Measurements from ENCODE around the gene MDM4. TPM values are rescaled to one million over a fixed set of nuclear protein-coding genes. Genes with fewer than 3 reads are reported as not detected.

The MDM4 gene, protein sequence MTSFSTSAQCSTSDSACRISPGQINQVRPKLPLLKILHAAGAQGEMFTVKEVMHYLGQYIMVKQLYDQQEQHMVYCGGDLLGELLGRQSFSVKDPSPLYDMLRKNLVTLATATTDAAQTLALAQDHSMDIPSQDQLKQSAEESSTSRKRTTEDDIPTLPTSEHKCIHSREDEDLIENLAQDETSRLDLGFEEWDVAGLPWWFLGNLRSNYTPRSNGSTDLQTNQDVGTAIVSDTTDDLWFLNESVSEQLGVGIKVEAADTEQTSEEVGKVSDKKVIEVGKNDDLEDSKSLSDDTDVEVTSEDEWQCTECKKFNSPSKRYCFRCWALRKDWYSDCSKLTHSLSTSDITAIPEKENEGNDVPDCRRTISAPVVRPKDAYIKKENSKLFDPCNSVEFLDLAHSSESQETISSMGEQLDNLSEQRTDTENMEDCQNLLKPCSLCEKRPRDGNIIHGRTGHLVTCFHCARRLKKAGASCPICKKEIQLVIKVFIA
- total RNA-seq (54.4 TPM), polyA plus RNA-seq (41.0 TPM)
- long read RNA-seq, donor 1: 0 reads
- long read RNA-seq, donor 2, full-length matches to known transcripts: 9 of 31 reads
- long read RNA-seq, donor 2, partial matches to known transcripts: 22 of 31 reads
- long read RNA-seq, donor 2, other reads (novel, unspliced or antisense): 0 of 31 reads
- long read RNA-seq, donor 3, full-length matches to known transcripts: 6 of 6 reads
- long read RNA-seq, donor 3, partial matches to known transcripts: 0 of 6 reads
- long read RNA-seq, donor 3, other reads (novel, unspliced or antisense): 0 of 6 reads
- long read RNA-seq, donor 4, full-length matches to known transcripts: 2 of 2 reads
- long read RNA-seq, donor 4, partial matches to known transcripts: 0 of 2 reads
- long read RNA-seq, donor 4, other reads (novel, unspliced or antisense): 0 of 2 reads
- long read RNA-seq, donor 5, full-length matches to known transcripts: 6 of 72 reads
- long read RNA-seq, donor 5, partial matches to known transcripts: 66 of 72 reads
- long read RNA-seq, donor 5, other reads (novel, unspliced or antisense): 0 of 72 reads
- long read RNA-seq, donor 6, full-length matches to known transcripts: 6 of 6 reads
- long read RNA-seq, donor 6, partial matches to known transcripts: 0 of 6 reads
- long read RNA-seq, donor 6, other reads (novel, unspliced or antisense): 0 of 6 reads
- long read RNA-seq, donor 7, full-length matches to known transcripts: 2 of 2 reads
- long read RNA-seq, donor 7, partial matches to known transcripts: 0 of 2 reads
- long read RNA-seq, donor 7, other reads (novel, unspliced or antisense): 0 of 2 reads
- long read RNA-seq, donor 8, full-length matches to known transcripts: 2 of 2 reads
- long read RNA-seq, donor 8, partial matches to known transcripts: 0 of 2 reads
- long read RNA-seq, donor 8, other reads (novel, unspliced or antisense): 0 of 2 reads
- long read RNA-seq, donor 9, full-length matches to known transcripts: 6 of 18 reads
- long read RNA-seq, donor 9, partial matches to known transcripts: 5 of 18 reads
- long read RNA-seq, donor 9, other reads (novel, unspliced or antisense): 7 of 18 reads
- long read RNA-seq, donor 10, full-length matches to known transcripts: 1 of 1 reads
- long read RNA-seq, donor 10, partial matches to known transcripts: 0 of 1 reads
- long read RNA-seq, donor 10, other reads (novel, unspliced or antisense): 0 of 1 reads

DNA sequence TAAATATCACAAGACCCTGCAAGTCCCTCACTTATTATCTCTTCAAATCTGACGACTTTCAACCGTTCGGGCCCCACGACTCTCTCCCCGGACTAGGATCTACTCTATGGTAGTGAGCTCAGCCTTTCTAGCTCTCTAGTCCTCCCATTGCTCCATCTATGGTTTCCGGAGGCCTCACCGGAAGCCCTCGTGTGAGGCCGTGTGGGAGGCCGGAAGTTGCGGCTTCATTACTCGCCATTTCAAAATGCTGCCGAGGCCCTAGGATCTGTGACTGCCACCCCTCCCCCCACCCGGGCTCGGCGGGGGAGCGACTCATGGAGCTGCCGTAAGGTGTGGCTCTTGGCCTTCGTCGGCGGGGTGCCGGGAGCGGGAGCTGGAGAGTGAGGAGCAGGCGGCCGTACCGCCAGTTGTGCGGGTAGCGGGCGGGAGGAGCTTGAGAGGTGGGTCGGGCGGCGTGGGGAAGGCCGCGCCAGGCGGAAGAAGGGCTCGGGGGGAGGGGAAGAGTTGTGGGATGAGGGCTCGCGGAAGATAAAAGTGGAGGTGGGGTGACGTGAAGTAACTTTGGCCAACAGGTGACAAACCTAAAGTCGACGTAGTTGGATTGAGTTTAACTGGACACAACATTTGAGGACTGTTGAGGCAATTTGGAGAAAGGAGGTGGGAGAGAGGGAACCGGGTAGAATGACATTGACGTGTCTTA lies at the start of gene MDM4:
Gene MDM4, plus strand, starts transcription at position 227 of the 700 bp plus-strand sequence. CDS start 9,113 bp downstream, outside the sequence.
- WGBS: under 1% methylated on average over 43 of the region's 43 CpGs

DNA sequence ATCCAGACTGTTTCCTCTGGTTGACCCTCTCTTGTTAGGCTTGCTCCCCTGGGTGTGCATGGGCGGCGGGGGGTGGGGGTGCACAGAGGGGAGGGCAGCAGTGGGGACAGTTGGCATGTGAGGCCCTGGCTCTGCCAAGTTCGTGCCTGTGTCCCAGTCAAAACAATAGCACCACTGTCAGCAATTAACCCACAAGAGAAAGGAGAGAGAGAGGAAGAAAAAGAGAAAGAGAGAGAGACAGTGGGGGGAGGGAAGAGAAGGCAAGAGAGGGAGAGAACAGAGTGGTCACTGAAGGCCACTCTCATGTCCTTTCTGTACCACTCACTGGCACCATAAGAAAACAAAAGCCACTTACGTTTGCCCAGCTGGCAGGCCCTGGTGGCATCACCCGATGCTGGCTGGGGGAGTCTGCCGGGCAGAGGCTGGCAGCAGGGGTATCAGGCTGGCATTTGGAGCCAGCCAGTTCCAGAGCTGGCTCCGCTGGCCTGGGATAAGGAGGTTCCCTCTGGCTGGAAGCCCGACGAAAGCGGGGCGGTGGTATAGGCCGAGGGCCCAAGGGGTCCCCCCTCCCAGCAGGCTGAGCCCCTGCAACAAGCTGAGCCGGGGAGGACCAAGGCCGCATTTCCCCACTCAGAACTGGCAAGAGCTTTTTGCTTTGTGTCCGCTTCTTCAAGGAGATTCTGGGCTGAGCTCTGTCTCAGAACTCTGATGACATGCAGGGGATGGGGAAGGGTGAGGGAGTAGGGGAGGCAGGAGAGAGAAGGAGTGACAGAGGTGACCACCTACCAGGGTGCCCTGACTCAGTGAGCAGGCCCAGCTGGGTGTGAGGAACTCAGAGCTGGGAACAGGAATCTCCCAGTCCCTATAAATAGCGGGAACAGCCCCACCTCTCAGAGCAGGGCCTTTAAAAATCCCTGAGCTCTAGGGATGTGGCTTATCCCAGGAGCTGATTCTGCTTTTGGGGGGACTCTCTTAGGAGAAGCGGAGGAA lies 49.5 kb upstream of the MDM4 start:
- WGBS: 92% methylated on average over 17 of the region's 17 CpGs
- Histone ChIP-seq H3K9me3 (ENCODE audit: control insufficient read depth in 2 of 2, insufficient read depth in 1 of 2, low read length in 1 of 2) (no peaks in the 10 kb centered on the region), H3K27ac (ENCODE audit: low read depth in 1 of 2, low read length in 1 of 2) (no peak overlapping the region), H3K36me3 (ENCODE audit: control insufficient read depth in 2 of 2, insufficient read depth in 2 of 2, low read length in 1 of 2) (peaks cover 62 to 69% of the 10 kb centered on the region in 2 donors), H3K4me3 (ENCODE audit: low read length in 2 of 2) (no peak overlapping the region), H3K4me1 (ENCODE audit: control insufficient read depth in 2 of 2, insufficient read depth in 2 of 2, low read length in 2 of 2) (peaks cover 9 to 47% of the 10 kb centered on the region in 2 donors), H3K27me3 (ENCODE audit: control insufficient read depth in 2 of 2, insufficient read depth in 1 of 2, low read length in 1 of 2) (no peaks in the 10 kb centered on the region)
- no peak for DNase-seq (ENCODE audit: low read depth in 6 of 9, low spot score in 9 of 9)

More for the DNA sequence above, at the start of gene MDM4:
- H3K4me3 ChIP-seq (ENCODE audit: low read length in 2 of 2): peak within 1 kb of the TSS; percentile 76 to 92
- H3K27ac ChIP-seq (ENCODE audit: low read depth in 1 of 2, low read length in 1 of 2): peak within 1 kb of the TSS; percentile 99 to 100
- peaks cover 19 to 23% of the 10 kb centered on the region in 2 donors for H3K36me3 ChIP-seq (ENCODE audit: control insufficient read depth in 2 of 2, insufficient read depth in 2 of 2, low read length in 1 of 2)
- H3K27me3 ChIP-seq (ENCODE audit: control insufficient read depth in 2 of 2, insufficient read depth in 1 of 2, low read length in 1 of 2): no peaks in the 10 kb centered on the region
- peak; percentile 86 to 98 (median 92) for DNase-seq (ENCODE audit: low read depth in 6 of 9, low spot score in 9 of 9)
- peaks cover 2 to 21% of the 10 kb centered on the region in 2 donors for H3K9me3 ChIP-seq (ENCODE audit: control insufficient read depth in 2 of 2, insufficient read depth in 1 of 2, low read length in 1 of 2)
- peaks cover 29 to 80% of the 10 kb centered on the region in 2 donors for H3K4me1 ChIP-seq (ENCODE audit: control insufficient read depth in 2 of 2, insufficient read depth in 2 of 2, low read length in 2 of 2)

DNA sequence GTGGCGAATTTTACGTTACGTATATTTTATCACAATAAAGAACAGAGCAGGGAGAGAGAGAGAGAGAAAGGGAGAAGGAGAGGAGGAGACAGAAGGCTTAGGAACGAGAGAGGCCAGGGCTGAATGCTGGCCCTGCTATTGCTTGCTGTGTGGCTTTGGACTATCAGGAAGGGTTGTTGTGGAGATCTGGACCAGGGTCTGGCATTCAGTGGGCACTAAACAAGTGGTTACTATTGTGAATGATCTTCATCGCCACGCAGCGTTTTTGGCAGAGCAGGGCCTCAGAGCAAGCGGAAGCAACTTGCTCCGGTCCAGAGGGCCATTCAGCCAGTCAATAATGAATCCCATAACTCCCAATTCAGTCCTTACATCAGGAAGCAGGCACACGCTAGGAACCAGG lies 48.0 kb upstream of the MDM4 start:
- peaks cover 52 to 59% of the 10 kb centered on the region in 2 donors for H3K36me3 ChIP-seq (ENCODE audit: control insufficient read depth in 2 of 2, insufficient read depth in 2 of 2, low read length in 1 of 2)
- no peak for DNase-seq (ENCODE audit: low read depth in 6 of 9, low spot score in 9 of 9)

GRCh38 chr1:204468766-204469302 lies 47.4 kb upstream of the MDM4 start:
- Histone ChIP-seq H3K4me1 (ENCODE audit: control insufficient read depth in 2 of 2, insufficient read depth in 2 of 2, low read length in 2 of 2) (peaks cover 0 to 26% of the 10 kb centered on the region in 2 donors), H3K4me3 (ENCODE audit: low read length in 2 of 2) (no peak overlapping the region), H3K9me3 (ENCODE audit: control insufficient read depth in 2 of 2, insufficient read depth in 1 of 2, low read length in 1 of 2) (no peaks in the 10 kb centered on the region), H3K27me3 (ENCODE audit: control insufficient read depth in 2 of 2, insufficient read depth in 1 of 2, low read length in 1 of 2) (no peaks in the 10 kb centered on the region), H3K27ac (ENCODE audit: low read depth in 1 of 2, low read length in 1 of 2) (peak overlapping the region in 1 of 2 donors; percentile 31), H3K36me3 (ENCODE audit: control insufficient read depth in 2 of 2, insufficient read depth in 2 of 2, low read length in 1 of 2) (peaks cover 45 to 53% of the 10 kb centered on the region in 2 donors)
- DNase-seq (ENCODE audit: low read depth in 6 of 9, low spot score in 9 of 9): no peak
- WGBS: 93% methylated on average over 18 of the region's 18 CpGs

More for the DNA sequence above, 48.0 kb upstream of the MDM4 start:
- H3K4me3 ChIP-seq (ENCODE audit: low read length in 2 of 2): no peak overlapping the region
- H3K27ac ChIP-seq (ENCODE audit: low read depth in 1 of 2, low read length in 1 of 2): no peak overlapping the region
- H3K4me1 ChIP-seq (ENCODE audit: control insufficient read depth in 2 of 2, insufficient read depth in 2 of 2, low read length in 2 of 2): peaks cover 1 to 33% of the 10 kb centered on the region in 2 donors
- no peaks in the 10 kb centered on the region for H3K27me3 ChIP-seq (ENCODE audit: control insufficient read depth in 2 of 2, insufficient read depth in 1 of 2, low read length in 1 of 2)
- WGBS: 97% methylated on average over 10 of the region's 10 CpGs
- H3K9me3 ChIP-seq (ENCODE audit: control insufficient read depth in 2 of 2, insufficient read depth in 1 of 2, low read length in 1 of 2): no peaks in the 10 kb centered on the region

- DNase-seq (ENCODE audit: low read depth in 6 of 9, low spot score in 9 of 9): no peak
- H3K27me3 ChIP-seq (ENCODE audit: control insufficient read depth in 2 of 2, insufficient read depth in 1 of 2, low read length in 1 of 2): no peaks in the 10 kb centered on the region
- H3K9me3 ChIP-seq (ENCODE audit: control insufficient read depth in 2 of 2, insufficient read depth in 1 of 2, low read length in 1 of 2): no peaks in the 10 kb centered on the region
- H3K4me3 ChIP-seq (ENCODE audit: low read length in 2 of 2): no peak overlapping the region
- 96% methylated on average over 10 of the region's 10 CpGs for WGBS
- H3K4me1 ChIP-seq (ENCODE audit: control insufficient read depth in 2 of 2, insufficient read depth in 2 of 2, low read length in 2 of 2): peaks cover 0 to 22% of the 10 kb centered on the region in 2 donors
- peaks cover 41 to 50% of the 10 kb centered on the region in 2 donors for H3K36me3 ChIP-seq (ENCODE audit: control insufficient read depth in 2 of 2, insufficient read depth in 2 of 2, low read length in 1 of 2)
- peak overlapping the region in 1 of 2 donors; percentile 31 for H3K27ac ChIP-seq (ENCODE audit: low read depth in 1 of 2, low read length in 1 of 2)
Observed at GRCh38 chr1:204469304-204469703, 46.9 kb upstream of the MDM4 start.

DNA sequence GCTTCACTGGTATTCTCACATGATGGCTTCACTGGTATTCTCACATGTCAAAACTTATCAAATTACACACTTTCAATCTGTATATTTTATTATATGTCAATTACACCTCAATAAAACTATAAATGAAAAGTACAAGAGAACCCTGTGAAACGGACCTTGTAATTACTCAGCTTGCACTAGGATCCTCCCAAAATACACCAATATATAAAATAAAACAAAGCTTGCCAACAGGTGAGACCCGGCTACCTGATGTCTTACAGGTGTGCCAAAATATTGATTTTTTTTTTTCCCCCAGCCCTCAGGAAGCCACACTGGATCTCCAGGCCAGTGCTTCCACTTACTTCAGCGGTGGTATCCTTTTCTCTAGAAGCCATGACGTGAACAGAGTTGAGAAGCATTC lies 44.5 kb upstream of the MDM4 start:
- Histone ChIP-seq H3K4me1 (ENCODE audit: control insufficient read depth in 2 of 2, insufficient read depth in 2 of 2, low read length in 2 of 2) (peaks cover 0 to 9% of the 10 kb centered on the region in 2 donors), H3K4me3 (ENCODE audit: low read length in 2 of 2) (no peak overlapping the region), H3K36me3 (ENCODE audit: control insufficient read depth in 2 of 2, insufficient read depth in 2 of 2, low read length in 1 of 2) (peaks cover 27 to 30% of the 10 kb centered on the region in 2 donors), H3K27me3 (ENCODE audit: control insufficient read depth in 2 of 2, insufficient read depth in 1 of 2, low read length in 1 of 2) (no peaks in the 10 kb centered on the region), H3K9me3 (ENCODE audit: control insufficient read depth in 2 of 2, insufficient read depth in 1 of 2, low read length in 1 of 2) (no peaks in the 10 kb centered on the region), H3K27ac (ENCODE audit: low read depth in 1 of 2, low read length in 1 of 2) (no peak overlapping the region)
- DNase-seq (ENCODE audit: low read depth in 6 of 9, low spot score in 9 of 9): no peak
- WGBS: 98% methylated on average over 4 of the region's 4 CpGs

- no peak overlapping the region for H3K4me3 ChIP-seq (ENCODE audit: low read length in 2 of 2)
- H3K27me3 ChIP-seq (ENCODE audit: control insufficient read depth in 2 of 2, insufficient read depth in 1 of 2, low read length in 1 of 2): no peaks in the 10 kb centered on the region
- no peak overlapping the region for H3K27ac ChIP-seq (ENCODE audit: low read depth in 1 of 2, low read length in 1 of 2)
- DNase-seq (ENCODE audit: low read depth in 6 of 9, low spot score in 9 of 9): no peak
- WGBS: 97% methylated on average over 2 of the region's 2 CpGs
- H3K4me1 ChIP-seq (ENCODE audit: control insufficient read depth in 2 of 2, insufficient read depth in 2 of 2, low read length in 2 of 2): peaks cover 5 to 13% of the 10 kb centered on the region in 2 donors
- H3K9me3 ChIP-seq (ENCODE audit: control insufficient read depth in 2 of 2, insufficient read depth in 1 of 2, low read length in 1 of 2): no peaks in the 10 kb centered on the region
- peaks cover 23% of the 10 kb centered on the region in 2 donors for H3K36me3 ChIP-seq (ENCODE audit: control insufficient read depth in 2 of 2, insufficient read depth in 2 of 2, low read length in 1 of 2)
Observed at GRCh38 chr1:204472660-204473059, 43.5 kb upstream of the MDM4 start.

Data from thymus (tissue), 14 donors.